Prostate gland (tissue), 2 donors: Measurements from ENCODE around the gene VCAM1.

Experiments
- POLR2A ChIP-seq: fragments of 450-650 bp; IDR thresholded peaks from one replicate; pipeline ENCODE4 v1.6.1; 2016; ENCODE audit warnings: antibody characterized with exemption, mild to moderate bottlenecking
- POLR2AphosphoS5 ChIP-seq: sonication (generic); formaldehyde crosslinking; IDR thresholded peaks from one replicate; pipeline ENCODE4 v1.6.1; 2017; ENCODE audit warnings: antibody characterized with exemption
- TF ChIP-seq, protein P1 (sequence below), 4 experiments: fragments of 200-600 bp in 2 of 4; fragments of 450-650 bp in 2 of 4; sonication (generic) in 2 of 4; IDR thresholded peaks; 1 replicate in 3 of 4; 2 replicates in 1 of 4; pipeline ENCODE4 v1.5.1; 2016 to 2019; ENCODE audit warnings: antibody characterized with exemption in 4 of 4, mild to moderate bottlenecking in 2 of 4, moderate library complexity in 2 of 4

GRCh38 chr1:100720101-100720500, 559 bp downstream of the VCAM1 start:
- TF ChIP-seq, protein P1, sequence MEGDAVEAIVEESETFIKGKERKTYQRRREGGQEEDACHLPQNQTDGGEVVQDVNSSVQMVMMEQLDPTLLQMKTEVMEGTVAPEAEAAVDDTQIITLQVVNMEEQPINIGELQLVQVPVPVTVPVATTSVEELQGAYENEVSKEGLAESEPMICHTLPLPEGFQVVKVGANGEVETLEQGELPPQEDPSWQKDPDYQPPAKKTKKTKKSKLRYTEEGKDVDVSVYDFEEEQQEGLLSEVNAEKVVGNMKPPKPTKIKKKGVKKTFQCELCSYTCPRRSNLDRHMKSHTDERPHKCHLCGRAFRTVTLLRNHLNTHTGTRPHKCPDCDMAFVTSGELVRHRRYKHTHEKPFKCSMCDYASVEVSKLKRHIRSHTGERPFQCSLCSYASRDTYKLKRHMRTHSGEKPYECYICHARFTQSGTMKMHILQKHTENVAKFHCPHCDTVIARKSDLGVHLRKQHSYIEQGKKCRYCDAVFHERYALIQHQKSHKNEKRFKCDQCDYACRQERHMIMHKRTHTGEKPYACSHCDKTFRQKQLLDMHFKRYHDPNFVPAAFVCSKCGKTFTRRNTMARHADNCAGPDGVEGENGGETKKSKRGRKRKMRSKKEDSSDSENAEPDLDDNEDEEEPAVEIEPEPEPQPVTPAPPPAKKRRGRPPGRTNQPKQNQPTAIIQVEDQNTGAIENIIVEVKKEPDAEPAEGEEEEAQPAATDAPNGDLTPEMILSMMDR (IDR thresholded peaks at IDR 0.05): no peak
- TF ChIP-seq POLR2A (no peak), POLR2AphosphoS5 (no peak)
